ENCODE data around the gene KCNMB2.

DNA sequence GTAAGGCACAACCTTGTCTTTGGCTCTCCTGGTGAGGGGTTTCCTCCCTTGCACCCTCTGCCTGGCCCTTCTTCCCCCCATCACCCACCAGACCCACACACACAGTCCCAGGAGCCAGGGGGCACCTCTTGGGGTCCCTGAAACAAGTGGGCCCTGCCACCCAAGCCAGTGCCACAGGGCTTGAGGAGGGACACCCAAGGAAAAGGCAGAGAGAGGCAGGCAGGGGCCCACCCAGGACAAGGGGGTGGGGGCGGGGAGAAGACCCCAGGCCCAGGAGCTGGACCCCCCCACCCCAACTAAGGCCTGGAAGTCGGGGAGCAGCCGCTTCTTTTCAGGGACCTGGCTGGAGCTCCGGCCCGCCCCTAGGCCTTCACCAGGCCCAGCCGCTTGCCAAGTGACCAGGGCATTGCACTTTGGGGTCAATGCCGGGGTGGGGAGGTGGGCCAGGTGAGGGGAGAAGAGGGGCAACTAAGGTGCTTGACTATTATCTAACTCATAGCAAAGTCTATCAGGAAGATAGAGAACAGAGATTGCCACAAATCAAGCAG lies 88.9 kb downstream of the KCNMB2 start:
- TF ChIP-seq POLR2A (IDR thresholded peaks at IDR 0.05) = no peak
- TF ChIP-seq, protein P1, sequence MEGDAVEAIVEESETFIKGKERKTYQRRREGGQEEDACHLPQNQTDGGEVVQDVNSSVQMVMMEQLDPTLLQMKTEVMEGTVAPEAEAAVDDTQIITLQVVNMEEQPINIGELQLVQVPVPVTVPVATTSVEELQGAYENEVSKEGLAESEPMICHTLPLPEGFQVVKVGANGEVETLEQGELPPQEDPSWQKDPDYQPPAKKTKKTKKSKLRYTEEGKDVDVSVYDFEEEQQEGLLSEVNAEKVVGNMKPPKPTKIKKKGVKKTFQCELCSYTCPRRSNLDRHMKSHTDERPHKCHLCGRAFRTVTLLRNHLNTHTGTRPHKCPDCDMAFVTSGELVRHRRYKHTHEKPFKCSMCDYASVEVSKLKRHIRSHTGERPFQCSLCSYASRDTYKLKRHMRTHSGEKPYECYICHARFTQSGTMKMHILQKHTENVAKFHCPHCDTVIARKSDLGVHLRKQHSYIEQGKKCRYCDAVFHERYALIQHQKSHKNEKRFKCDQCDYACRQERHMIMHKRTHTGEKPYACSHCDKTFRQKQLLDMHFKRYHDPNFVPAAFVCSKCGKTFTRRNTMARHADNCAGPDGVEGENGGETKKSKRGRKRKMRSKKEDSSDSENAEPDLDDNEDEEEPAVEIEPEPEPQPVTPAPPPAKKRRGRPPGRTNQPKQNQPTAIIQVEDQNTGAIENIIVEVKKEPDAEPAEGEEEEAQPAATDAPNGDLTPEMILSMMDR (IDR thresholded peaks at IDR 0.05) = no peak
